Muscle of arm (tissue), 14 donors: Measurements from ENCODE around the gene ART1. TPM values are rescaled to one million over a fixed set of nuclear protein-coding genes. Genes with fewer than 3 reads are reported as not detected.
"Not testable (repeated sequence)": the region's sequence is repeated elsewhere in the genome, so short reads cannot be mapped to it uniquely, and the experiment has no call there.

ENCODE experiments used
- DNase-seq: peaks from one replicate; pipeline ENCODE4 v3.0.0-alpha.2; 2013
- long read RNA-seq, 11 donors: transcript quantifications; one replicate each; lab custom pipeline, GENCODE V29; 2026
- polyA plus RNA-seq, 12 donors: library from polyadenylated mRNA; unstranded; fragments of 120-200 nt; gene quantifications; one replicate each; pipeline ENCODE4 v1.2.1, GENCODE V29; 2013; ENCODE audit not compliant: insufficient read length in 12 of 12

The ART1 gene, protein sequence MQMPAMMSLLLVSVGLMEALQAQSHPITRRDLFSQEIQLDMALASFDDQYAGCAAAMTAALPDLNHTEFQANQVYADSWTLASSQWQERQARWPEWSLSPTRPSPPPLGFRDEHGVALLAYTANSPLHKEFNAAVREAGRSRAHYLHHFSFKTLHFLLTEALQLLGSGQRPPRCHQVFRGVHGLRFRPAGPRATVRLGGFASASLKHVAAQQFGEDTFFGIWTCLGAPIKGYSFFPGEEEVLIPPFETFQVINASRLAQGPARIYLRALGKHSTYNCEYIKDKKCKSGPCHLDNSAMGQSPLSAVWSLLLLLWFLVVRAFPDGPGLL
- 10 to 100 TPM in 1 of 12 donors, 1 to 10 TPM in 9, not detected in 2; 3.0 to 10.7 (median 6.3) TPM for polyA plus RNA-seq
- long read RNA-seq, donor 1: 0 reads
- long read RNA-seq, donor 2: 0 reads
- long read RNA-seq, donor 3: 0 reads
- long read RNA-seq, donor 4: 0 reads
- long read RNA-seq, donor 5: 0 reads
- long read RNA-seq, donor 6, partial matches to known transcripts: 0 of 1 reads
- long read RNA-seq, donor 6, other reads (novel, unspliced or antisense): 0 of 1 reads
- long read RNA-seq, donor 7: 0 reads
- long read RNA-seq, donor 8: 0 reads
- long read RNA-seq, donor 9: 0 reads
- long read RNA-seq, donor 10, partial matches to known transcripts: 0 of 1 reads
- long read RNA-seq, donor 10, other reads (novel, unspliced or antisense): 0 of 1 reads
- long read RNA-seq, donor 11, partial matches to known transcripts: 0 of 1 reads
- long read RNA-seq, donor 11, other reads (novel, unspliced or antisense): 0 of 1 reads

DNA sequence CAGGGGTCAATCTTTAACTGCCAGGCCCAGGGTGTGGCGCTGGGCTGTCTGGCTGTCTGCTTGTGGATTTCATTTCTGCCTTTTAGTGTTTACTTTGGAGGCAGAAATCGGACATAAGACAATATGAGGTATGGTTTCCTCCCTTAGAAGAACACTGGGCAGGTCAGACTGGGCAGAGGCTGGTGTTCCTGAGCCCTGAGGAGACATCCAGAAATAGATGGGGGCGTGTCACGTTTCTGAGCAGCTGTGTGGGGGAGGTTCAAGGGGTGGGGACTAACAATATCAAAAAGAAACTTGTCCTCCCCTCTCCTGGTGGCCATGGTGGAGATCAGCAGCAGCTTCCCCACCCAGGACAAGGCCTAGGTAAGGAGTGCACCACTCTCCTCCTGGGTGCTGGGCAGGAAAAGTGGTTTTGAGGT, at the start of gene ART1:
Gene ART1 (plus strand): TSS at position 312 of the 419 bp plus-strand sequence. CDS start 14,086 bp downstream, outside the sequence.
- DNase-seq: no peak

DNA sequence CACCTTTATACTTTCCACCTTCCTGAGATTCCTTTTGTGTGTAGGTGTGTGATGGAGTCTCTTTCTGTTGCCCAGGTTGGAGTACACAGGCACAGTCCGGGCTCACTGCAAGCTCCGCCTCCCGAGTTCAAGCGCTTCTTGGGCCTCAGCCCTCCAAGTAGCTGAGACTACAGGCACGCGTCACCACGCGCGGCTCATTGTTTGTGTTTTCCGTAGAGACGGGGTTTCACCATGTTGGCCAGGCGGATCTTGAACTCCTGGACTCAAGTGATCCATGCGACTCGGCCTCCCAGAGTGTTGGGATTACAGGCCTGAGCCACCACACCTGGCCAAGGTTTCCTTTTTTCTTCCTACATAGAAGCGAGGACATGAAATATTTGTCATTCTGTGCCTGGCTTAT, 47.2 kb upstream of the ART1 start:
- DNase-seq: not testable (repeated sequence)

DNA sequence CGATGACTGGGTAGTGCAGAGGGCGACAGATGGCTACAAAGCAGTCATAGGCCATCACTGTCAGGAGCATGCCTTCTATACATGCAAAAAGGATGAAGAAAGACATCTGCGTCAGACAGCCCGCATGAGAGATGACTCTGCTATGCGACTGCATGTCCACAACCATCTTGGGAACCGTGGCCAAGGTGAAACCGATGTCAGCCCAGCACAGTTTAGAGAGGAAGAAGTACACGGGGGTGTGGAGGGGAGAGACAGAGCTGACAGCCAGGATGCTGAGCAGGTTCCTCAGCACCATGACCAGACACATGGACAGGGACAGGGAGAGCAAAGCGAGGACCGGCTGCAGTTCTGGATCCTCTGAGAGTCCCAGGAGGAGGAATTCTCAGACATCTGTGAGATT, 44.7 kb upstream of the ART1 start:
- not testable (repeated sequence) for DNase-seq

DNA sequence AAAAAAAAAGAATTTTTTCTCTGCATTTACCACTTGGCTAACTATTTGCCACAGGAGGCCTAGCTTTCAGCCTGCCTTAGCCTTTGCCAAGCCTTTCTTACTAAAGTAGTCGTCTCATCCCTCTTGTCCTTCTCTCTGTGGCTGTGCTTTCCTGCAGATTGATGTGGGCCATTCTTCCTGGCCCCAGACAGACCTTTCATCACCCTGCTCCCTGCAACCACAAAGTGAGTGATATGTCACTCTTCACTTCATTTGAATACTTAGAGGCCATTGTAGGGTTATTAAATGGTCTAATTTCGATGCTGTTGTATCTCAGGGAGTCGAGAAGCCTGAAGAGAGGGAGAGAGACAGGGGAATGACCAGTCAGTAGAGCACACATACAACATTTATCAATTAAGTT, 40.8 kb upstream of the ART1 start:
- DNase-seq: no peak

DNA sequence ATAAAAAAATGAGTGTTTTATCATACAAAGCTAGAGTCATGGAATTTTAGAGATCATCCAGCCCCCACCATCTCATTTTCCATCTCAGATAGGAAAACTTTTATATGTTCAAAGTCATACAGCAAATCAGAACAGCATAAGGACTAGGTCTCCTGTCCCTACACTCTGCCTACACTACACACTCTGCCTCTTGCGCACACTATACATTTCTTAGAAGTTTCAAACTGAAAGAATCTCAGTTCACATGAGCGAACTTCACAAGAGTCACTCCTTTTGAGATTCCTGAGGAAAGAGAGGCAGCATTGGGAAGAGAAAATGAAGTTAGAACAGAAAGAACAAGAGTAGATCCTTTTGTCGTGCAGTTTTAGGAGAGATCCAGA, 39.7 kb upstream of the ART1 start:
- DNase-seq: no peak

DNA sequence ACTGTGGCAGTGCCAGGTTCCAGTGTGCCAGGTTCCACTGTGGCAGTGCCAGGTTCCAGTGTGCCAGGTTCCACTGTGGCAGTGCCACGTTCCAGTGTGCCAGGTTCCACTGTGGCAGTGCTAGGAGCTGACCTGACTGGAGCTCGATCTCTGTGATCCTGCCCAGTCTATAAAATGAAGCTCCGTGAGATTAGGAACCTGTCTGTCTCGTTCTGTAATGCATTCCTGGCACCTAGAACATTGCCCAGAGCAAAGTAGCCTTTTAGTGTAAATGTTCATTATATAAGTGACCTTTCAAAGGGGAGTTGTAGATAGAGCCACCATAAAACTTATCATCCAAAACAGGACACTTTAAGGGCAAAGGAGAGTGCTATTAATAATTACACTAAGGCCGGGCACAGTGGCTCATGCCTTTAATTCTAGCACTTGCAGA, 39.1 kb upstream of the ART1 start:
- no peak for DNase-seq

DNA sequence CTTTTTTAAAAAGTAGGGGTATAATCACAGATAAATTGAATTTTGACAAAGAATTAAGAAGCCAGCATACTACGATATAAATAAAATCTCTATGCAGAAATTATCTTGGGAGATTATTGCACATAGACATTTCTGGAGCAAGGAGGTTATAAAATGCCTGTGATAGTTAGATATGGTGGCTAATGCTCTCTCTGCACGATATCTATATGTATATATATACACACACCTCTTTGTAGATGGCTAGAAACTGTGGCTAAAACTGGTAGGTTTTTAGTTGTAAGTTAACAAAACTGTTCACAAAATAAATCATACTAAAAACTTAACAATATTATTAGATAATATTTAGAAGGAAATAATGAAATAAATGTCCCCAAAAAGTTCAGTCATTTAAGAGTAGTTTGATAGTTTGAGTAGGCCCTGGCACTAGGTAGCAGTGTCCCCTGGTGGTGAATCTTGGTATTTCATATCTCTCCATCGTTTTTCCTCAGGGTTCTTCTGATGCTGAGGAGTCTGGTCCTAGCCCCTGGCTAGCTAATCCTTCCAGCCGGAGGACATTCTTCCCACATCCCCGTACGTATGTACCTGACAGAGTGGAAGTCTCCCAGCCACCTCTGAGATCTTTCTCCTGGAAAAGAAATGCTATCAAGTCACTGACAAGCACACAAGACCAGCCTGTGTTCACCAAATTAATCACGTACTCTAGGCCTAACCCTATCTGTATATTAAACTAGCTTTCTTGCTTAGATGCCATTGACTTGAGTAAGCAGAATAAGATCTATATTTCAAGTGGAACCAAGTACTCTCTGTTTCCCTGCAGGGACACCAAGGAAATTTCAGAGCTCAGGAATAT, 35.3 kb upstream of the ART1 start:
- DNase-seq: no peak

DNA sequence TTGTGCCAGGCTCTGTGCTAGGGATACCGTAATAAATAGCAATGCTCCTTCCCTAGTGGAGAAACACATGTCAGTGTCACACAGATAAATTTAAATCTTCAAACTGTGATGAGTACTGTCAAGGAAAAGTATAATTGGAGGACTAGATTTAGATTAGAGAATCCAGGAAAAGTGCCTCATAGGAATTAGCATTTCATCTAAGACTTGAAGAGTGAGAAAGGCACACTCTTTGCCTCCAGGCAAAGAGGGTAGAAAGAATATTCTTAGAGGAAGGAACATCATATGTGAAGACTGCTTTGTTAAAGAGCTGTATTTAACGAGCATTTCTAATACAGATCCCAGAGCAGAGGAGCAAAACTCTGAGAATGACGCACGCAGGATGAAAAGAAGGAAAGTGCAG, 34.1 kb upstream of the ART1 start:
- DNase-seq: no peak

DNA sequence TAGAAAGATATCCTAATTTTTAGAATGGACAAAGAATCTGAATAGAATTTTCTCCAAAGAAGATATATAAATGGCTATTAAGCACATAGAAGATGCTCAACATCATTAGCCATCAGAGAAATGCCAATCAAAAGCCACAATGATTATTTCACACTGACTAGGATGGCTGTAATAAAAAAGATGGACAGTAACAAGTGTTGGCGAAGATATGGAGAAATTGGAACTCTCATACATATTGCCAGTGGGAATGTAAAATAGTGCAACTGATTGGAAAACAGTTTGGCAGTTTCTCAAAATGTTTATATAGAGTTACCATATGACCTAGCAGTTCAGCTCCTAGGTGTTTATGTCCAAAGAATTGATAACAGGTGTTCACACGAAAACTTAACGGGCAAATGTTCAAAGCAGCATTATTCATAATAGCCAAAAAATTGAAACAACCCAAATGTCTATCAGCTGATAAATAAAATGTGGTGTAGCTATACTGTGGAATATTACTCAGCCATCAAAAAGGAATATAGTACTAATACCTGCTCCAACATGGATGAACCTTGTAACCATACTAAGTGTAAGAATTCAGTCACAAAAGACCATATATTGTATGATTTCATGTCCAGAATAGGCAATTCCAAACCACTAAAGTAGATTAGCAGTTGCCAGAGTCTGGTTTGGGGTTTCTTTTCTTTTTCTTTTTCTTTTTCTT, 32.8 kb upstream of the ART1 start:
- no peak for DNase-seq

DNA sequence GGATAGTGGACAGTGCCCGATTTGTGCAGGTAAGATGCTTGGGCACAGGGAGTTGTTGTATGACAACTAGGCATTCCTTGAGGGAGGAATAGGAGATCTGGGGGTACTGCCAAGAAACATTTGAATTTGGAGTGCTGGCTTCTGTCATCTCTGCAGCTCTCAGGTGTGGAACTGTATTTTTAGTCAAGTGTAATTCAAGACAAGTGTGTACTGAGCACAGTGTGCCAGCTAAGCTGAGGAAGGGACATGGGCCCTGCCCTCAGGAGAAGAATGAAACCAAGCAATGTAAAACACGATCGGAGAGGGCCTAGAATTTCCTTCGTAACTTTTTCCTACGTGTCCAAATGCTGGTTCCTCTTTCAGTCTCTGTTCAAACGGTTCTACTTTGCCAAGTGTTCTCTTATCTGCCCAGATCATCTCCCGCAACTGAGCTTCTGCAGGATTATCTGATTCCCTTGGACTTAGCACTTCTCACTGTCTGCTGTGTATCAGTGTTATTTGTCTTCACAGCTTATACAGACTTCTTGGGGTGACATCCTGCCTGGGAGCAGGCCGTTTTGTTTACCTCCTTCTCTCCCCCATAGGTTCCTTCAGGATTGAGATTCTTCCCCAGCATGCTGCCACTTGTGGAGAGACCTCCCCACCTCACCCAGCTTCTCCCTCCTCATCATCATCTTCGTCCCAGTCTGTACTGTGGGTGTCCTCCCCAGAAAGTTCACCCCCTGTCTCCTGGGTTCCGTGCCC, 30.8 kb upstream of the ART1 start:
- DNase-seq: no peak

DNA sequence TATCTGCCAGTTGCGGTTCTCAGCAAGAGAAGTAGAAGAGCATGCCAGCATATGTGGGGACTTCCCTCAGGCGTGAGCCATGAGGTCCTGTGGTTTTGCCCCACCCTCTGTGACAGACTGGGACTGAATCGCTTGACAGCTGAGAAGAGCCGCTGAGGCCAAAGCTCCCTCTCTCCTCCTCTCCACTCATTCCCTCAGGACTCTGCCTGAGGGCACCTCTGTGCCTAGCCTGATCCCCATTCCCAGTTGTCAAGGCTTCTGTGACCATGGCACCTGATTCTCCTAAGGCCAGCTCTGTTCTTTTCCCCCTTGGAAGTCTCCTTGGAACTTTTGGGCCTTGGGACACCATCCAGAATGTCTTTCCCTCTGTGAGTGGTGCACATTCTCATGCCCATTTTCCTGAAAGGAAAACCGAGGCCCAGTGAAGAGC, 30.2 kb upstream of the ART1 start:
- DNase-seq: no peak

DNA sequence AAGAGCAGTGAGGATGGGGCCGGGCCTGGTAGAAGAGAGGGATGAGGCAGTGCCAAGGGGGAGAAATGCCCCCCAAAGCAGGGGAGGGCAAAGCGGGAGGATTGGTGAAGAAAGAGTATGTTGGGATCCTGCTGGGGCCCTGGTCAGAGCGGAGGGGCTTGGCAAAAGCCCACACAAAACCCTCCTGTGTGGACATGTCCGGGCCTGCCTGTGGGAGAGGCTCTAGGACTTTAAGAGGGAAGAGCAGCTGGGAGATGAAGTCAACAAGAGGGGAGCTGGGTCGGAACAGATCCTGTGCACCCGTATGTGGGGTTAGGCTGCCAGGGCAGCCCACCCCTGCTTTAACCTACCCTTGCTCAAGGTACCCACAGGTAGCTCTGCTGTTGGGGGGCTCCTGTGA, 28.9 kb upstream of the ART1 start:
- no peak for DNase-seq

DNA sequence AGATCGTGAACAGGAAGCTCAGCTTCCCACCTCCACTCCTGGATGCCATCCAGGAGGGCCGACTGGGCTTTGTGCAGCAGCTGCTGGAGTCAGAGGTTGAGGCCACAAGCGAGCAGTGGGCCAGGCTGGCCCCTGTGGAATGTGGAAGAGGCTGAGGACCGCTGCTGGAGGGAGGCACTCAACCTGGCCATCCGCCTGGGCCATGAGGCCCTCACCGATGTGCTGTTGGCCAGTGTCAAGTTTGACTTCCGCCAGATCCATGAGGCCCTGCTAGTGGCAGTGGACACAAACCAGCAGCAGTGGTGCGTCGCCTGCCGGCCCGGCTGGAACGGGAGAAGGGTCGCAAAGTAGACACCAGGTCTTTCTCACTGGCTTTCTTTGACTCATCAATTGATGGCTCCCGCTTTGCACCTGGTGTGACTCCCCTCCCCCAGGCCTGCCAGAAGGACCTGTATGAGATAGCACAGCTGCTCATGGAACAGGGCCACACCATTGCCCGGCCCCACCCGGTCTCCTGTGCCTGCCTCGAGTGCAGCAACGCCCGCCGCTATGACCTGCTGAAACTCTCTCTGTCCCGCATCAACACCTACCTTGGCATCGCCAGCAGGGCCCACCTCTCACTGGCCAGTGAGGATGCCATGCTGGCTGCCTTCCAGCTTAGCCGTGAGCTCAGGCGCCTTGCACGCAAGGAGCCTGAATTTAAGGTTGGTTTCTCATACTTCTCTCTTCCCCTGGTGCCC, 28.0 kb upstream of the ART1 start:
- DNase-seq: peak; percentile 30

DNA sequence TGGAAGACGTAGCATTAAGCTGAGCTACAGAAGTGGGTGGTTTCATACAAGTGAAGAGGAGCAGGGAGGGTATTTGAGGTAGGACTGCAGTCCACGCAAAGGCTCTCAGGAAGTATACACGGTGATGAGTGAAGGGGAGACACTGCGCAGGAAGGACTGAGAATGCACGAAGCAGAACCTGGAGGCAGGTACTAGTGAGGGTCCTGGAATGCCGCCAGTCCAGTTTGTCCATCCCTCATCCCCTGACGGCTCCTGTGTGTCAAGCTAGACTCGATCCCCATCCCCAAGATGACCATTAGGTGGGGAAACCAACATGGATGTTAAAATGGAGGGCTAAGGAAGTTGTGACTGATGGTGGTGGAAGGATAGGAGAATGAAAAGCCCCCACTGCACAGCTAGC, 26.9 kb upstream of the ART1 start:
- no peak for DNase-seq

DNA sequence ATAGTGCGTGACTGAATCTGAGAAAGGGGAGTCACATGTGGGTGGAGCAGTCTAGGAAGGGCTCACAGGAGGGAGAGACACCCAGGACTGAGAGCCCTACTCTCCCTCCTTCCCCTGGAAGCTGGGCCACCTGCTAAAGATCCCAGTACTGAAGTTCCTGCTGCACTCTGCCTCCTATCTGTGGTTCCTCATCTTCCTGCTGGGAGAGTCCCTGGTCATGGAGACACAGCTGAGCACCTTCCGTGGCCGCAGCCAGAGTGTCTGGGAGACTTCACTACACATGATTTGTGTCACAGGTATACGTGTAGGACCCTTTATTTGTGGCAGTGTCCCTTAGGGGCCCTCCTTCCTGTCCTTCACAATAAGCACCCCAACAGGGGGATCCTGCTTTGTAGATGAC, 22.4 kb upstream of the ART1 start:
- no peak for DNase-seq

DNA sequence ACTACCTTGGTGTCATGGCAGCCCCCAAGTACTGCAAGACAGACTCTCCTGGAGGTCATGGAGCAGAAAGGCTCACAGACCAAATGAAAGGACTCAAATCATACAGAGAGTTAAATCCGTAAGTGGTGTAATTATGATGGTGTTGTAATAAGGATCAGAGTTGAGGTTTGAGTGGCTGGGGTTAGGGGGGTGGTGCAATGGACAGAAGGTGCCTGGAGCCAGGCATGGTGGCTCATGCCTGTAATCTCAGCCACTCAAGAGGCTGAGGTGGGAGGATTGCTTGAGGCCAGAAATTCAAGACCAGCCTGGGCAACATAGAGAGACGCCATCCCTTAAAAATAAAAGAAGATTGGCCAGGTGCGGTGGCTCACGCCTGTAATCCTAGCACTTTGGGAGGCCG, 21.8 kb upstream of the ART1 start:
- no peak for DNase-seq

DNA sequence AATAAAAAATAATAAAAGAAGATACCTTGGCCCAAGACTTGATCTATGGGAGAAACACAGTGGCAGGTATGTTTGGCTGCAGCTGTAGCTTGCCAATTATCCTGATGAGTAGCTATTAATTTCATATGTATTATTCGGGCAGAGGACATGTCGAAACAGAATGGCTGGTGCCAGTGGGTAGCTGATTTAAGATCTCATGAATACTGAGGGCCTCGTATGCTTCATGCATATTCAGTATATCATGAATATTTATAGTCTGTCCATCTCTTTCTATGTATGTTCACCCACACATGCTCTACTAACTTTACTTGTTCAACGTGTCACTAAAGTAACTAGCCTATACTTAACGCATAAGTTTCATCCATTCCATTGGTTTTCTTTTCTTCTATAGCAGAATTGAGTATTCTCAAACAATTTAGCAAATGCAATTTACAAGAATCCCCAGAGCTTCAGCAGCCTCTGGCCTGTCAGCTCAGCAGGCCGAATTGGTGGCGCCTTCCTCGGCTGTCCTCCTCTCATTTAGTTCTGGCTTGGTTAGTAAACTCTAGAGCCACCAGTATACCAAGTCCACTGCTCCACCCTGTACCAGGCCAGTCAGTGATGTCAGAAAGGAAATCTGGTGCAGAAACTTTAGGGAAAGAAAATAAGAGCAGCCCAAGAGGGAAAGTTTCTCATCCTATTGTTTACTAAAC, 21.0 kb upstream of the ART1 start:
- DNase-seq: no peak

DNA sequence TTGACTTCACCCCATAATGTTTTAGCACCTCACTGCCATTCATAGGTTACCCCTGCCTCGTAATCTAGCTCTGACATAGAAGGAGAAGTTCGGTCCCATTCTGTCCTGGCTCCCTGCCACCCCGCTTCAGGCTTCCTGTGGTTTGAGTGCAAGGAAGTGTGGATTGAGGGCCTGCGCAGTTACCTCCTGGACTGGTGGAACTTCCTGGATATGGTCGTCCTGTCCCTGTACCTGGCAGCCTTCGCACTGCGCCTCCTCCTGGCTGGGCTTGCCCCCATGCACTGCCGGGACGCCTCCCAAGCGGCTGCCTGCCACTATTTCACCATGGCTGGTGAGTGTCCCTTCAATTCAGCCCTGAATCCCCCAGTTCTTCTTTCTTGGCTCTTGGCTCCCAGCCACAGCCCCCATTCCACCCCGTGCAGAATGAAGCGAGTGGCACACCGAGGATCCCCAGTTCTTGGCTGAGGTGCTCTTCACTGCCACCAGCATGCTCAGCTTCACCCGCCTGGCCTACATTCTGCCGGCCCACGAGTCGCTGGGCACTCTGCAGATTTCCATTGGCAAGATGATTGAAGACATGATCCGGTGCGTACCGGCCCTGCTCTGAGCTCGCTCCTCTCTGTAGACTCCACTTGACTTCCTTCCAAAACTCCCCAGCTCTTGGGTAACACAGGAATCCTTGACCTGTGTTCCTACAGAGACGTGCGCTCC, 18.5 kb upstream of the ART1 start:
- no peak for DNase-seq

DNA sequence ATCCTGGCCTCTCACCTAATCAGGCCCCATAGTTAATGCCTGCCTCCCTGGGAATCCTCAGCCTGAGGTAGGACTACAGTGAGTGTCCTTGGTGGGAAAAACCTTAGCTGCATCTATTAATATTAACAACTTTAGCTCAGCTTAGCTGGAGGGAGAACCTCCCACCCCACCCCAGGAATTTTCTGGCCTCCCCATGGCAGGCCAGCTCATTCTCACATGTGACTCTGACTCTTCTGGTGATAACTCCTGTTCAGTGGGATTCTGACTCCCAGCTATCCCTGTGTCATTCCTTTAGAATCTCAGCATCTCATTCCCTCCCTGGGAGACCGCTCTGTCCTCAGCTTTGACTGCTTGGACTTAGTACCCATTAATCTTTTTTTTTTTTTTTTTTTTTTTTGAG, 17.6 kb upstream of the ART1 start:
- DNase-seq: no peak
